ENCODE measurements around the gene REEP1. TPM values are rescaled to one million over a fixed set of nuclear protein-coding genes. Genes with fewer than 3 reads are reported as not detected.
A peak's percentile ranks its signal among the peaks of the same experiment; 100 is the strongest.

Gene REEP1
- total and polyA plus RNA-seq, 9 of the 15 experiments (the other 6 are each of a cell fraction or from before 2014, with no cell fraction given), result 0.11 to 0.67 (median 0.13) TPM

DNA sequence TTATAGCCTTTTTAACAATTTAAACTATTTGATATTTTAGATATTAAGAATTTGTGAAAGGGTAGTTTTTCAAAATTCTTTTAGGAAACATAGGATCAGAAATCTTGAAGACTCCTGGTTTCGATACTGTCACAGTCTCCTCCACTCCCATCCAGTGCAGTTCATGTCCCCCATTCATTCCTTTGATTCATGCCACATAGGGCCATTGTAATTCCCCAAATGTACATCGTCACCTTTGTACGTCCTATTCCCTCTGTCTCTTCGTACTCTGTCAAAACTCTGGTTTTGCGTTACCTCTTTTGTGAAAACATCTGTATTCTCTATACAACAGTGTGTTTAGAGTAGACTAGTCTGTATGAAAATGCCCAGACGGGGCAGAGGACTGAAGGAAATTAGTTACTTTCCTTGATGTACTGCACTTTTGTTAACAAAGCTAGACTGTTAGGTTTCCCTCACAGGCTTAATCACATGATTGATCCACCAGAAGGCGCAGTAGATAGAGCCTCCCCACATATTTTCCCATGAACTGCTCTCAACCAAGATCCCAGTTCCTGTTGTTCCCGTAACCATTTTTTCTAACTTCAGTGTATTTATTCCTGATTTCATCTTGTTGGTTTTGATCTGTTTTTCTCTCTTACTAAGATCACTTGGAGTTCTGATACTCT is 135.6 kb downstream of the REEP1 start (continued):
- TF ChIP-seq, protein P1, sequence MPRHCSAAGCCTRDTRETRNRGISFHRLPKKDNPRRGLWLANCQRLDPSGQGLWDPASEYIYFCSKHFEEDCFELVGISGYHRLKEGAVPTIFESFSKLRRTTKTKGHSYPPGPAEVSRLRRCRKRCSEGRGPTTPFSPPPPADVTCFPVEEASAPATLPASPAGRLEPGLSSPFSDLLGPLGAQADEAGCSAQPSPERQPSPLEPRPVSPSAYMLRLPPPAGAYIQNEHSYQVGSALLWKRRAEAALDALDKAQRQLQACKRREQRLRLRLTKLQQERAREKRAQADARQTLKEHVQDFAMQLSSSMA (CRISPR knock-in tag; IDR thresholded peaks at IDR 0.05), result no peak
- TF ChIP-seq MTA2 (IDR thresholded peaks at IDR 0.05; ENCODE audit: low read depth), result peak; percentile 54
- no peak for TF ChIP-seq NEUROD1 (IDR thresholded peaks at IDR 0.05; ENCODE audit: borderline replicate concordance, low read depth, low read length, partially characterized antibody)
- TF ChIP-seq PURB (CRISPR knock-in tag; IDR thresholded peaks at IDR 0.05; ENCODE audit: low read depth), result no peak
- TF ChIP-seq SP2 (IDR thresholded peaks at IDR 0.05; ENCODE audit: extremely low read depth, low read depth, low read length, poor library complexity, severe bottlenecking), result no peak
- no peak for TF ChIP-seq BRF1 (IDR thresholded peaks at IDR 0.05; ENCODE audit: borderline replicate concordance, extremely low read depth, insufficient read length)
- TF ChIP-seq SMARCA4 (IDR thresholded peaks at IDR 0.05), result peak; percentile 86
- TF ChIP-seq, protein P2, sequence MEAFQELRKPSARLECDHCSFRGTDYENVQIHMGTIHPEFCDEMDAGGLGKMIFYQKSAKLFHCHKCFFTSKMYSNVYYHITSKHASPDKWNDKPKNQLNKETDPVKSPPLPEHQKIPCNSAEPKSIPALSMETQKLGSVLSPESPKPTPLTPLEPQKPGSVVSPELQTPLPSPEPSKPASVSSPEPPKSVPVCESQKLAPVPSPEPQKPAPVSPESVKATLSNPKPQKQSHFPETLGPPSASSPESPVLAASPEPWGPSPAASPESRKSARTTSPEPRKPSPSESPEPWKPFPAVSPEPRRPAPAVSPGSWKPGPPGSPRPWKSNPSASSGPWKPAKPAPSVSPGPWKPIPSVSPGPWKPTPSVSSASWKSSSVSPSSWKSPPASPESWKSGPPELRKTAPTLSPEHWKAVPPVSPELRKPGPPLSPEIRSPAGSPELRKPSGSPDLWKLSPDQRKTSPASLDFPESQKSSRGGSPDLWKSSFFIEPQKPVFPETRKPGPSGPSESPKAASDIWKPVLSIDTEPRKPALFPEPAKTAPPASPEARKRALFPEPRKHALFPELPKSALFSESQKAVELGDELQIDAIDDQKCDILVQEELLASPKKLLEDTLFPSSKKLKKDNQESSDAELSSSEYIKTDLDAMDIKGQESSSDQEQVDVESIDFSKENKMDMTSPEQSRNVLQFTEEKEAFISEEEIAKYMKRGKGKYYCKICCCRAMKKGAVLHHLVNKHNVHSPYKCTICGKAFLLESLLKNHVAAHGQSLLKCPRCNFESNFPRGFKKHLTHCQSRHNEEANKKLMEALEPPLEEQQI (IDR thresholded peaks at IDR 0.05), result no peak
- TF ChIP-seq, protein P3, sequence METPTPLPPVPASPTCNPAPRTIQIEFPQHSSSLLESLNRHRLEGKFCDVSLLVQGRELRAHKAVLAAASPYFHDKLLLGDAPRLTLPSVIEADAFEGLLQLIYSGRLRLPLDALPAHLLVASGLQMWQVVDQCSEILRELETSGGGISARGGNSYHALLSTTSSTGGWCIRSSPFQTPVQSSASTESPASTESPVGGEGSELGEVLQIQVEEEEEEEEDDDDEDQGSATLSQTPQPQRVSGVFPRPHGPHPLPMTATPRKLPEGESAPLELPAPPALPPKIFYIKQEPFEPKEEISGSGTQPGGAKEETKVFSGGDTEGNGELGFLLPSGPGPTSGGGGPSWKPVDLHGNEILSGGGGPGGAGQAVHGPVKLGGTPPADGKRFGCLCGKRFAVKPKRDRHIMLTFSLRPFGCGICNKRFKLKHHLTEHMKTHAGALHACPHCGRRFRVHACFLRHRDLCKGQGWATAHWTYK (CRISPR knock-in tag; IDR thresholded peaks at IDR 0.05), result 0 out of 2 replicates have a peak, but pooled peaks have one; percentile 23
- no peak for TF ChIP-seq ZNF24 (IDR thresholded peaks at IDR 0.05)
- no peak for TF ChIP-seq SIX5 (IDR thresholded peaks at IDR 0.05; ENCODE audit: borderline replicate concordance in 1 of 2, insufficient read depth in 1 of 2, low read depth in 1 of 2, low read length in 2 of 2)
- TF ChIP-seq TAF15 (IDR thresholded peaks at IDR 0.05; ENCODE audit: low read depth, low read length), result no peak
- TF ChIP-seq KLF6 (CRISPR knock-in tag; IDR thresholded peaks at IDR 0.05; ENCODE audit: borderline replicate concordance), result no peak
- TF ChIP-seq ZNF146 (CRISPR knock-in tag; IDR thresholded peaks at IDR 0.05; ENCODE audit: unreplicated experiment), result no peak
- TF ChIP-seq, protein P4, sequence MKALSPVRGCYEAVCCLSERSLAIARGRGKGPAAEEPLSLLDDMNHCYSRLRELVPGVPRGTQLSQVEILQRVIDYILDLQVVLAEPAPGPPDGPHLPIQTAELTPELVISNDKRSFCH (CRISPR knock-in tag; IDR thresholded peaks at IDR 0.05), result no peak
- TF ChIP-seq, protein P4 (tag; IDR thresholded peaks at IDR 0.05), result no peak
- no peak for TF ChIP-seq RFX7 (CRISPR knock-in tag; IDR thresholded peaks at IDR 0.05)
